Stimulated activated CD4-positive, alpha-beta T cell treated with anti-CD3 and anti-CD28 coated beads, Interleukin-12 subunit alpha, Interleukin-12 subunit beta, amount 100 ng/mL, for 48 hours (primary cell): ENCODE results near the gene ITPR2.
"Not testable (repeated sequence)": the region's sequence is repeated elsewhere in the genome, so short reads cannot be mapped to it uniquely, and the experiment has no call there.

Experiments
- DNase-seq, 3 donors: peaks; one replicate each; pipeline ENCODE4 v3.0.0-alpha.2; 2020; ENCODE audit warnings: low read depth in 2 of 3, low spot score in 1 of 3

The ITPR2 gene

DNA sequence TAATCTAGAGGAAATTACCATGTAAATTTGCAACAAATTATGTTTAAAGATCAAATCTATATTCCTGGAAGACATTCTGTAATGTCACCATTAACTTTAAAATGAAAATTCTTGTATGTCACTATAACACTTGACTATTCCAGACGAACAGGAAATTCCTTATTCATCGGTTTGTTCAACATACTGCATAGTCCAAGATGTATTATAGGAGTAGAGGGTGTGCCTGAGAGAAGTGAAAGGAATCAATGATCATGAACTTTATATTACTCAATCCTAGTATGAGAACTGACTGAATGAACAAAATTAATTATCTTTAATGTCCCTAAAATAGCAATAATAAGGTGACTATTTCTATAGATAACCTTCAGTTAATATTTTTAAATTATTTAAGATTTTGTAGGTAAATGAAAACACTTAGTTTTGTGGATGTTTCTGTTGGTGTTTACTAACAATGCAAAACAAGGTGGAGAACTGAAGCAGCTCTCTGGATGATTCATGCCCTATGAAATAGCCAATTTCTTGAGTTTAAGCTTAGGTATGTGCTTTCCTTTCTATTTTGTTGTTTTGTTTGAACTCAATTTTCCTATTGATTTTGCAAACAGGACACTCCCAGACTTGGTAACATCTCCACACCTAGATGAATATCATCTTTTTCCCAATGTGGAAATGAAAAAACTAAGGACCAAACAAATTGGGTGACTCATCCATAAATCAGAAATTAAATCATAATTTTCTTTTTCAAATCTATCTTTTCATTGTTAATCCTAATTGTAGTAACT is 18.2 kb upstream of the ITPR2 start:
- no peak for DNase-seq

GRCh38 chr12:26848156-26848825 is 15.3 kb upstream of the ITPR2 start:
- DNase-seq, result no peak

DNA sequence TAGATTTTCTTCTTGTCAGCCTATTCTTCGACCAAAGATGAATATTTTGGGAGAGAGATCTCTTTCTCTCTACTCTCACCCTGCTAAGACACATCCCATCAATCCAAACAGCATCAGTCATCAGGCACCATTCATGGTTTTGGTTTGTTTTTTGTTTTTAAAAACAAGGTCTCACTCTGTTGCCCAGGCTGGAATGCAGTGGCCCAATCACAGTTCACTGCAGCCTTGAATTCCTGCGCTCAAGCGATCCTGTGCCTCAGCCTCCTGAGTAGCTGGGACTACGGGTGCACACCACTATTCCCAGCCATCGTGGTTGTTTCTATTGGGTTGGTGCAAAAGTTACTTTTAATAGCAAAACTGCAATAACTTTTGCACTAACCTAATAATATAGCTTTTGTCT is 14.4 kb upstream of the ITPR2 start:
- no peak for DNase-seq

DNA sequence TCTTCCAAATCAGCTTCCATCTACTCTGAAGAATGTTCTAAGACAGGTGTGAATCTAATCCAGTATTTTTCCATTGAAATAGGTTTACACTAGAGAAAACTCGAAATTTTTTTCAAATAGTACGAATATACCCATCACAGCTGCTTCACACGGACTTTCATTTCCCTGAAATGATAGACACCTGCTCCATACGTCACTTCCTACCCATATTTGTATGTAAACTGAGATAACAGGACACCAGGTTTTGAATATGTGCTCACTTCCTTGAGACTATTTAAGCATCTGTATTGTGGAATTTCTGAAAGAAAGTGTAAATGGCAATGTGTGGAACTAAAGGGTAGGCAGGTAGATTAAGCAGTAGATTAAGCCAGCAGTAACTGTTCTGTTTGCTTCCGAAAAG is 13.4 kb upstream of the ITPR2 start:
- DNase-seq, result no peak

DNA sequence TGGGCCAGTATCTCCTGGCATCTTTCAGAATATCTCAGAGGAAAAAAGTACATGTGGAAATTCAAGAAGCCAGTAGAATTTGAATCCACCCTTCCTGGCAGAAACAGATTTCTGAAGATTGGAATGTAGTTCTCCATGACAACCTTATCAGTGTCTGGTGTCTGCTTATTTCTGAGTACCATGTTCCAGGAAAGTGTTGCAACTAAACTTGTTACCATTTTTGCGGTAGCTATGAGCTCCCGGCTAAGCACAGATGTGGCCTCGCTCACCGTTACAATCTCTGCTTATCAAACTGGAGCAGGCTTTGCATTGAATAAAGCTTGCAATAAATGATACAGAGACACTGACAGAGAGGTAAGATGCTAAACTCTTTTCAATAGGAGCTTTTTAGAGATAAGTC is 13.0 kb upstream of the ITPR2 start:
- DNase-seq, result no peak

- no peak for DNase-seq
Measured at GRCh38 chr12:26845057-26845666, 12.2 kb upstream of the ITPR2 start.

- DNase-seq, result no peak
Measured at GRCh38 chr12:26843311-26843710, 10.3 kb upstream of the ITPR2 start.

DNA sequence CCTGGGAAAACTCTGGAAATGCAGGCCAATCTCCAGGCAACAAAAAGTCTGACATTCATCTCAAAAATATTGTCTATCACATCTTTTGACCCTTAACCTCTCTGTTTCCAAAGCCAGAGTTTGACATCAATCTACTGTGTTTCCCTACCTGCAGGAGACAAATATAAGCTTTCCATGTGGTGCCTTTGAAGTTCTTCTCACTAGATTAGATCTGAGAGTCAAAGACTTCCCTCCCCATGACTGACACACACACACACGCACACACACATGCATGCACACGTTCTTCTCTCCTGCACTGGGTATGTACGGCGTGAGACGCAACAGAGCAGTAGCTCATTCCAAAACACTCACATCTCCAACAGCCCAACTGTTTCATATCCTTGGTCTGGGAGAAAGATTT is 8.1 kb upstream of the ITPR2 start:
- no peak for DNase-seq

DNA sequence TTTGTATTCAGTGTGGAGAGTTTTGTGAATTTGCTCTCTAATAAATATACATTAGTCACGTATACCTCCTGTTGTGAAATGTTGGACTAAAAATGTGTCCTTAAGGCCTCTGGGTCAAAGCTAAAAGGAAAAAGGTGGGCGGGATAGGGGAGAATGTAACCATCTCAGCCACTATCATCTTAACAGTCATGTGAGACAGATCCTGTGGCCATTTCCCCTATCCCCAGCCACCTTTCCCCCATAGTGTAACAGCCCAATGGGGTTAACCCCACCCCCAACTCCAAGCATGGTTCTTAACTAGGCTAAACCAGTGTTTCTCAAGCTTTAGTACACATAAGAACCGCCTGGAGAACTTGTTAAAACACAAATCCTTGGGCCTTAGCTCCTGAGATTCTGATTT is 6.5 kb upstream of the ITPR2 start:
- no peak for DNase-seq

- DNase-seq, result no peak
Measured at GRCh38 chr12:26838888-26839416, 6.0 kb upstream of the ITPR2 start.

DNA sequence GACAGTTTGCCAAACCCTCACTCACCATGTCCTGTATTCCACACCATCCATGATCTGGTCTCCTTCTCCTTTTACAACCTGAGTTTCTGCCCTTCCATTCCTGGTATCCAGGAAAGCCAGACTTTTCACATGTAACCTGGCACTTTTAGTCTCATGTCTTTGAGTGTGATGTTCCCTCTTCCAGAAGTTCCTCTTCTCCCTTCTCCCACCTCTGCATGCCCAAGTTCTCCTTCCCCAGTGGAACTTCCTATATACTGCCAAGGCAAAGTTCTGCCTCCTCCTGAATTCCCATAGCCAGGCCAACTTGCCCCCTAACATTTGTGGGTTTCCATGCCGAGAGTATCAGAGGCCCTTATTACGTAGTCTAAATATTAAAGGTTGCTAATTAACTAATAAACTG is 3.2 kb upstream of the ITPR2 start:
- no peak for DNase-seq

DNA sequence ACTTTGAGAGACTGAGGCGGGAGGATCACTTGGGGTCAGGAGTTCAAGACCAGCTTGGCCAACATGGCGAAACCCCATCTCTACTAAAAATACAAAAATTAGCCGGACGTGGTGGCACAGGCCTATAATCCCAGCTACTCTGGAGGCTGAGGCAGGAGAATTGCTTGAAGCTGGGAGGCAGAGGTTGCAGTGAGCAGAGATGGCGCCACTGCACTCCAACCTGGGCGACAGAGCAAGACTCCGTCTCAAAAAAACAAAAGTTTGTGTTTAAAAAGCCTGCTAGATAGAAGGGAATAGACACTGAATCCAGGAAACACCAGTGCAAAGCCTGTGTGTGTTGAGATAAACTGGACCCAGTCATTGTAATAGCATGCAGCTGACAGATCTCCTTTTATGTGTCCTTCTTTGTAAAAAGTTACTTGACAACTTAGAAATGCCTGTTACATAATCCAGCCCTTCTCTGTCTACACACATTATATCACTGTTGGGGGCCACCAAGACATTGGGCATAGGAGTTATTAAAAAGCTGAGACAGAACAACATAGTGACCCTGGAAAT is 1.6 kb upstream of the ITPR2 start:
- DNase-seq, result not testable (repeated sequence)

DNA sequence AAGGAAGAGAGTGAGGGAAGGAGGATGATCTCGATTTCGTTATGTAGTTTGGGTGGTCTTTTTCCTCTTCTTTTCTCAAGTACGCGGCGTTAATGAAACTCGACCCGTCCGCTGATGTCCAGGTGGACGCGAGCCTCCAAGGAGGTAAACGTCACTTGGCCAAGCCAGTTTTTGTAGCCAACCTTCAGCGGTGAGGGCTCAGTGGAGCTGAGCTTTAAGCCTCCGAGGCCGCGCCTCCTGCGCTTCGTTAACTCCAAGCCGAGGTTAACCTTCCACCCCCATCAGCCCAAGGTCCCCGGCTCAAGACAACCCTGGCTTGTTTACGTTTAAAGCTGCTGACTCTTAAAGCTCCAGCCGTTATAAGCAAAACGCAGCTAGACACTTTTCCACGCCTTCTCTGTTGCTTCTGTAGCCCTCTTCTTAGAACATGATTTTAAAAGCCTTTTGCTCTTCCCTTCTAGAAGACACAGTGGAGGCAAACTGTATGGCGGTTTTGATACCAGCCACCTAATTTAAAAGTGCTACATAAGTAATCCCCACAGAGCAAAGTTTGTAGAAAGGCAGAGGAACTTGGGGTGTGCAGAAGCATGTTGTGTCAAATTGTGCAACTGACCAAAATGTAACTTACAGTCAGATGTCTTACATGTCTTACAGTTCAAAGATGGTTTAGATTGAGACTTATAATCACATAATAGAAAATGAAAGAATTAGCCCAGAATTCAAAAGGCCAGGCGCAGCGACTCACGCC is 923 bp upstream of the ITPR2 start:
- DNase-seq, result peak in 2 of 3 donors; percentile 16 to 17

DNA sequence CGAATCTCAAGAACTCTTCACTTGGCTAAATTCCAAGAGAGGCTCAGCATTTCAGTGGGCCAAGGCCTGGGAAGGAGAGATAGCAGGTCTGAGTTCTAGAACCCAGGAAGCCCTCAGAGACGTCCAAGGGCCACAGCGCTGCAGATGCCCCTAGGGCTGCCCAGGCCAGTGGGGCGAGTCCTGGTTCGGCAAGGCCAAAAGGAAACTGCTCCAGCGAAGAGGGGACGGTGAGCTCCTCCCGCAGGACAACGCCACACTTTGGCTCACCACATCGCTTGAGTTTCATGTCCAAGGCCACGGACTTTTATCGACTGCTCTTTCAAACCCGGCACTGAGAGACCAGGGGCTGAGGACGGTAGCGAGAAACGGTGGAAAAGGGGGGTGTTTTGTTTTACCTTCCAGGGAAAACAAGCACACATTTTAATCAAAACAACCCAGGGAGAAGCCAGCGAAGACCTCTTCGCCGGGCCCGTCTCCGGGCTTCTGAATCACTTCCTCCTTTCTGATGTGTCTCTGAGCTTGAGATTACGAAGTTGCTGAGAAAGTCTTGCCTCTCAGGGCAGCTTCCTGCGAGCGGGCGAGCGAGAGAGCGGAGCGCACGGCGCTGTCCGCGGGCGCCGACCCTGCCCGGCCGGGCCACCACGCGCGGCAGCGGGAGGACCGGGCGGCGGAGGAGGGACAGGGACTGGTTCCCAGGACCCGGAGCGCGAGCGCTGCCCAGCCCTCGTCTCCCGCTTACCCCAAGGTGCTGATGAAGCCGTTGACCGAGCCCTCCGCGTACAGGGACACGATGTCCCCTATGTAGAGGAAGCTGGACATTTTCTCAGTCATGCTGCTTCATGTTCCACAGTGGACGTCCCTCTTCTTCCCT is 808 bp downstream of the ITPR2 start:
- peak; percentile 44 to 48 (median 47) for DNase-seq

DNA sequence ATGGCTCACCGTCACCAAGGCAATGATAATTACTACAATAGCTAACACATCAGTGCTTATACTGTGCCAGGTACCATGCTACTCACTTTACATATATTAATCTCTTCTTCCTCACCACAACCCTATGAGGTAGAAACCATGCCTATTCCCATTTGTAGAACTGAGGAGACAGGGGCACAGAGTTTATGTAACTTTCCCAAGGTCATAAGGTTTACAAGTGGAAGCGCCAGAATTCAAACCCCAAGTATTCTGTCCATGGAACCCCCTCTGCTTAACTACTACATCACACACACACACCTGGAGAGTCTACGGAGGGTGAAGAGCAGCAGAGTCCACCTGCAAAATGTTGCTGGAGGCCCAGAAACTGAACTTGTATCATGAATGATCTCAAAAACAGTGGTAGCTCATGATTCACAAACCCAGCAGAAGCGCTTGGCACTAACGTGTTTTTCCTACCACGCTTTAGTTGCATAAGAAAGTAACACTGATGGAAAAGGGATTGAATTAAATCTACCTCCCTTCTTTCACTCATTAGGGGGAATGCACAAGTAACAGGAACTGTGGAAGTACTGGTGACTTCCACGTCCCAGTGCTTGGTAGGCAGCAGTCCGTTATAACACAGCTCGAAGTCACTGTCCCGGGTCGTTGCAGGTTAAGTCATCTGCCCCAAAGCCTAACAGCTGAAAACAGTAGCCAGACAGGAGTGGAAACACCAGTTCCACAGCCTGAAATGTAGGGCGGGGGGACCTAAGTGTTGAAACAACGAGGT is 2.0 kb downstream of the ITPR2 start:
- no peak for DNase-seq

DNA sequence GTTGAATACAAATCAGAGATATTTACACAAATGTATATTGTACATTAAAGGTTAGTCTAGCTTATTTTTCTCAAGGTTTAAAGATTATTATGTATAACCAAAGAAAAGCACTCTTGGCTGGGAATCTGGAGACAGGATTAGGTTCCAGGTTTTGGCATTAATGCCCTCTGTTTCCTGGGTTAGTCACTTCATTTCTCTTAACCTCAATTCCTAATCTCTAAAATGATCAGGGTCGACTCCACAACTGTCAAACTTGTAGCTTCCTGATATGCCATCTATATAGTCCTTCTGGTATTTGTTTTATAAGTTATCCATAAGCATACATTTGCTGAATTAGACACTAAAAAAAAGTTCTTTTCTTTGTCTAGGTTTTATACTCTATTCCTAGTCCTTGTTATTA is 2.6 kb downstream of the ITPR2 start:
- DNase-seq, result no peak

- no peak for DNase-seq
Measured at GRCh38 chr12:26828280-26829073, 4.5 kb downstream of the ITPR2 start.

- DNase-seq, result no peak
Measured at GRCh38 chr12:26826437-26826836, 6.6 kb downstream of the ITPR2 start.
